ENCODE measurements around the gene SBK2. TPM values are rescaled to one million over a fixed set of nuclear protein-coding genes. Genes with fewer than 3 reads are reported as not detected.

Gene SBK2
- total RNA-seq, 1 experiment from 2014 or later, result 5.2 TPM

DNA sequence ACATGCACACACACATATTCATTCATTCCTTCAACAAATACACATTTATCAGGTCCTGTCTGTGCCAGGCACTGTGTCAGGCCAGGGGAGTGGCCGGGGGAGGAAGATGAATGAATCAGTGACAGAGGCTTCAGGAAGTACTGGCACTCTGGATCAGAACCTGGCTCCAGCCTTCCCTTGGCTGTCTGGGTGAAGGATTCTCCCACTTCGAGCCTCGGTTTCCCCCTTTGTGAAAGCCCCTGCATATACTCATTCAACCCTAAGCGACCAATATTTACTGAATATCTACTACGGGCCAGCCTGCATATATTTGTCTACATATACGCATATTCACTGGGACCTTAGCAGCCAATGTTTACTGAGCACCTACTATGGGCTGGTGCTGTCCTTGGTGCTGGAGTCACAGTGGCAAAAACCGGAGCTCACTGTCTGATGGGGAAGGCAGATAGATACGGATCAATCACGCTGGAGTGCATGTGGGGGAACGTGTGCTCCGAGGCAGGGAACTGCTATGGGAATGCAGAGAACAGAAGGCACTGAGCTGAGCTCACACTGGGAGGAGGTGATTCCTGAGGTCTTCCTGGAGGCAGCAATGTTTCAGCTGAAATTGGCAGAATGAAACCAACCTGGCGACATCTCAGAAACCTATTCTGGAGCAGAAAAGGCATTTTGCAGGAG, 44.4 kb upstream of the SBK2 start:
- Mint-ChIP-seq H3K27ac (peak overlapping the region; percentile 90; the same call in 1 of the 2 replicates), H3K9me3 (no peaks in the 10 kb centered on the region)
- POLR2A ChIA-PET, result interaction anchor here (1.1 to 1.2 kb wide), 3 partner anchors 18 to 43 kb away, joined by 3 to 7 read pairs (median 3); partner anchors contain the start of genes FIZ1 and ZNF784
- TF ChIP-seq, protein P1, sequence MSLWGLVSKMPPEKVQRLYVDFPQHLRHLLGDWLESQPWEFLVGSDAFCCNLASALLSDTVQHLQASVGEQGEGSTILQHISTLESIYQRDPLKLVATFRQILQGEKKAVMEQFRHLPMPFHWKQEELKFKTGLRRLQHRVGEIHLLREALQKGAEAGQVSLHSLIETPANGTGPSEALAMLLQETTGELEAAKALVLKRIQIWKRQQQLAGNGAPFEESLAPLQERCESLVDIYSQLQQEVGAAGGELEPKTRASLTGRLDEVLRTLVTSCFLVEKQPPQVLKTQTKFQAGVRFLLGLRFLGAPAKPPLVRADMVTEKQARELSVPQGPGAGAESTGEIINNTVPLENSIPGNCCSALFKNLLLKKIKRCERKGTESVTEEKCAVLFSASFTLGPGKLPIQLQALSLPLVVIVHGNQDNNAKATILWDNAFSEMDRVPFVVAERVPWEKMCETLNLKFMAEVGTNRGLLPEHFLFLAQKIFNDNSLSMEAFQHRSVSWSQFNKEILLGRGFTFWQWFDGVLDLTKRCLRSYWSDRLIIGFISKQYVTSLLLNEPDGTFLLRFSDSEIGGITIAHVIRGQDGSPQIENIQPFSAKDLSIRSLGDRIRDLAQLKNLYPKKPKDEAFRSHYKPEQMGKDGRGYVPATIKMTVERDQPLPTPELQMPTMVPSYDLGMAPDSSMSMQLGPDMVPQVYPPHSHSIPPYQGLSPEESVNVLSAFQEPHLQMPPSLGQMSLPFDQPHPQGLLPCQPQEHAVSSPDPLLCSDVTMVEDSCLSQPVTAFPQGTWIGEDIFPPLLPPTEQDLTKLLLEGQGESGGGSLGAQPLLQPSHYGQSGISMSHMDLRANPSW (CRISPR knock-in tag; conservative IDR thresholded peaks at IDR 0.05; ENCODE audit: low read depth), result no peak
- TF ChIP-seq FOXJ3 (CRISPR knock-in tag; IDR thresholded peaks at IDR 0.05; ENCODE audit: borderline replicate concordance) (peak; percentile 74; the same call in 1 of the 2 replicates), KAT7 (CRISPR knock-in tag; IDR thresholded peaks at IDR 0.05; ENCODE audit: borderline replicate concordance) (peak; percentile 47; the same call in 1 of the 2 replicates), FOXK1 (CRISPR knock-in tag; IDR thresholded peaks at IDR 0.05) (peak; percentile 81), ESRRA (CRISPR knock-in tag; IDR thresholded peaks at IDR 0.05; ENCODE audit: borderline replicate concordance) (peak; percentile 53; the same call in 1 of the 2 replicates), ZNF232 (CRISPR knock-in tag; IDR thresholded peaks at IDR 0.05) (peak; percentile 67; the same call in 1 of the 2 replicates), ETV6 (CRISPR knock-in tag; IDR thresholded peaks at IDR 0.05) (peak; percentile 69; the same call in 1 of the 2 replicates), GABPB1 (CRISPR knock-in tag; IDR thresholded peaks at IDR 0.05) (peak; percentile 6; the same call in 1 of the 2 replicates), HMGA2 (CRISPR knock-in tag; IDR thresholded peaks at IDR 0.05) (no peak), ZNF423 (CRISPR knock-in tag; IDR thresholded peaks at IDR 0.05) (no peak), ZNF219 (CRISPR knock-in tag; IDR thresholded peaks at IDR 0.05; ENCODE audit: borderline replicate concordance) (0 out of 2 replicates have a peak, but pooled peaks have one; percentile 61), GTF2I (CRISPR knock-in tag; conservative IDR thresholded peaks at IDR 0.05) (peak; percentile 92), TEAD1 (CRISPR knock-in tag; IDR thresholded peaks at IDR 0.05) (peak; percentile 46; the same call in 1 of the 2 replicates), SMAD3 (CRISPR knock-in tag; IDR thresholded peaks at IDR 0.05; ENCODE audit: borderline replicate concordance) (peak; percentile 39; the same call in 1 of the 2 replicates), SMAD4 (CRISPR knock-in tag; IDR thresholded peaks at IDR 0.05) (peak; percentile 64; the same call in 1 of the 2 replicates), NFE2L1 (CRISPR knock-in tag; IDR thresholded peaks at IDR 0.05) (peak; percentile 37; the same call in 1 of the 2 replicates), TEAD4 (CRISPR knock-in tag; IDR thresholded peaks at IDR 0.05) (peak; percentile 77; the same call in 1 of the 2 replicates), ZNF138 (CRISPR knock-in tag; conservative IDR thresholded peaks at IDR 0.05) (no peak)
- TF ChIP-seq, protein P2, sequence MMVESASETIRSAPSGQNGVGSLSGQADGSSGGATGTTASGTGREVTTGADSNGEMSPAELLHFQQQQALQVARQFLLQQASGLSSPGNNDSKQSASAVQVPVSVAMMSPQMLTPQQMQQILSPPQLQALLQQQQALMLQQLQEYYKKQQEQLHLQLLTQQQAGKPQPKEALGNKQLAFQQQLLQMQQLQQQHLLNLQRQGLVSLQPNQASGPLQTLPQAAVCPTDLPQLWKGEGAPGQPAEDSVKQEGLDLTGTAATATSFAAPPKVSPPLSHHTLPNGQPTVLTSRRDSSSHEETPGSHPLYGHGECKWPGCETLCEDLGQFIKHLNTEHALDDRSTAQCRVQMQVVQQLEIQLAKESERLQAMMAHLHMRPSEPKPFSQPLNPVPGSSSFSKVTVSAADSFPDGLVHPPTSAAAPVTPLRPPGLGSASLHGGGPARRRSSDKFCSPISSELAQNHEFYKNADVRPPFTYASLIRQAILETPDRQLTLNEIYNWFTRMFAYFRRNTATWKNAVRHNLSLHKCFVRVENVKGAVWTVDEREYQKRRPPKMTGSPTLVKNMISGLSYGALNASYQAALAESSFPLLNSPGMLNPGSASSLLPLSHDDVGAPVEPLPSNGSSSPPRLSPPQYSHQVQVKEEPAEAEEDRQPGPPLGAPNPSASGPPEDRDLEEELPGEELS (CRISPR knock-in tag; IDR thresholded peaks at IDR 0.05), result peak; percentile 85
- TF ChIP-seq, protein P3, sequence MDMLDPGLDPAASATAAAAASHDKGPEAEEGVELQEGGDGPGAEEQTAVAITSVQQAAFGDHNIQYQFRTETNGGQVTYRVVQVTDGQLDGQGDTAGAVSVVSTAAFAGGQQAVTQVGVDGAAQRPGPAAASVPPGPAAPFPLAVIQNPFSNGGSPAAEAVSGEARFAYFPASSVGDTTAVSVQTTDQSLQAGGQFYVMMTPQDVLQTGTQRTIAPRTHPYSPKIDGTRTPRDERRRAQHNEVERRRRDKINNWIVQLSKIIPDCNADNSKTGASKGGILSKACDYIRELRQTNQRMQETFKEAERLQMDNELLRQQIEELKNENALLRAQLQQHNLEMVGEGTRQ (CRISPR knock-in tag; IDR thresholded peaks at IDR 0.05), result no peak
- TF ChIP-seq, protein P4, sequence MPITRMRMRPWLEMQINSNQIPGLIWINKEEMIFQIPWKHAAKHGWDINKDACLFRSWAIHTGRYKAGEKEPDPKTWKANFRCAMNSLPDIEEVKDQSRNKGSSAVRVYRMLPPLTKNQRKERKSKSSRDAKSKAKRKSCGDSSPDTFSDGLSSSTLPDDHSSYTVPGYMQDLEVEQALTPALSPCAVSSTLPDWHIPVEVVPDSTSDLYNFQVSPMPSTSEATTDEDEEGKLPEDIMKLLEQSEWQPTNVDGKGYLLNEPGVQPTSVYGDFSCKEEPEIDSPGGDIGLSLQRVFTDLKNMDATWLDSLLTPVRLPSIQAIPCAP (CRISPR knock-in tag; IDR thresholded peaks at IDR 0.05), result peak; percentile 45; the same call in 1 of the 2 replicates
- TF ChIP-seq, protein P5, sequence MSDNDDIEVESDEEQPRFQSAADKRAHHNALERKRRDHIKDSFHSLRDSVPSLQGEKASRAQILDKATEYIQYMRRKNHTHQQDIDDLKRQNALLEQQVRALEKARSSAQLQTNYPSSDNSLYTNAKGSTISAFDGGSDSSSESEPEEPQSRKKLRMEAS (CRISPR knock-in tag; IDR thresholded peaks at IDR 0.05), result no peak; the same call in 1 of the 2 replicates
- TF ChIP-seq, protein P6, sequence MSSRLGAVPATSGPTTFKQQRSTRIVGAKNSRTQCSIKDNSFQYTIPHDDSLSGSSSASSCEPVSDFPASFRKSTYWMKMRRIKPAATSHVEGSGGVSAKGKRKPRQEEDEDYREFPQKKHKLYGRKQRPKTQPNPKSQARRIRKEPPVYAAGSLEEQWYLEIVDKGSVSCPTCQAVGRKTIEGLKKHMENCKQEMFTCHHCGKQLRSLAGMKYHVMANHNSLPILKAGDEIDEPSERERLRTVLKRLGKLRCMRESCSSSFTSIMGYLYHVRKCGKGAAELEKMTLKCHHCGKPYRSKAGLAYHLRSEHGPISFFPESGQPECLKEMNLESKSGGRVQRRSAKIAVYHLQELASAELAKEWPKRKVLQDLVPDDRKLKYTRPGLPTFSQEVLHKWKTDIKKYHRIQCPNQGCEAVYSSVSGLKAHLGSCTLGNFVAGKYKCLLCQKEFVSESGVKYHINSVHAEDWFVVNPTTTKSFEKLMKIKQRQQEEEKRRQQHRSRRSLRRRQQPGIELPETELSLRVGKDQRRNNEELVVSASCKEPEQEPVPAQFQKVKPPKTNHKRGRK (CRISPR knock-in tag; IDR thresholded peaks at IDR 0.05; ENCODE audit: borderline replicate concordance), result no peak
- TF ChIP-seq, protein P7, sequence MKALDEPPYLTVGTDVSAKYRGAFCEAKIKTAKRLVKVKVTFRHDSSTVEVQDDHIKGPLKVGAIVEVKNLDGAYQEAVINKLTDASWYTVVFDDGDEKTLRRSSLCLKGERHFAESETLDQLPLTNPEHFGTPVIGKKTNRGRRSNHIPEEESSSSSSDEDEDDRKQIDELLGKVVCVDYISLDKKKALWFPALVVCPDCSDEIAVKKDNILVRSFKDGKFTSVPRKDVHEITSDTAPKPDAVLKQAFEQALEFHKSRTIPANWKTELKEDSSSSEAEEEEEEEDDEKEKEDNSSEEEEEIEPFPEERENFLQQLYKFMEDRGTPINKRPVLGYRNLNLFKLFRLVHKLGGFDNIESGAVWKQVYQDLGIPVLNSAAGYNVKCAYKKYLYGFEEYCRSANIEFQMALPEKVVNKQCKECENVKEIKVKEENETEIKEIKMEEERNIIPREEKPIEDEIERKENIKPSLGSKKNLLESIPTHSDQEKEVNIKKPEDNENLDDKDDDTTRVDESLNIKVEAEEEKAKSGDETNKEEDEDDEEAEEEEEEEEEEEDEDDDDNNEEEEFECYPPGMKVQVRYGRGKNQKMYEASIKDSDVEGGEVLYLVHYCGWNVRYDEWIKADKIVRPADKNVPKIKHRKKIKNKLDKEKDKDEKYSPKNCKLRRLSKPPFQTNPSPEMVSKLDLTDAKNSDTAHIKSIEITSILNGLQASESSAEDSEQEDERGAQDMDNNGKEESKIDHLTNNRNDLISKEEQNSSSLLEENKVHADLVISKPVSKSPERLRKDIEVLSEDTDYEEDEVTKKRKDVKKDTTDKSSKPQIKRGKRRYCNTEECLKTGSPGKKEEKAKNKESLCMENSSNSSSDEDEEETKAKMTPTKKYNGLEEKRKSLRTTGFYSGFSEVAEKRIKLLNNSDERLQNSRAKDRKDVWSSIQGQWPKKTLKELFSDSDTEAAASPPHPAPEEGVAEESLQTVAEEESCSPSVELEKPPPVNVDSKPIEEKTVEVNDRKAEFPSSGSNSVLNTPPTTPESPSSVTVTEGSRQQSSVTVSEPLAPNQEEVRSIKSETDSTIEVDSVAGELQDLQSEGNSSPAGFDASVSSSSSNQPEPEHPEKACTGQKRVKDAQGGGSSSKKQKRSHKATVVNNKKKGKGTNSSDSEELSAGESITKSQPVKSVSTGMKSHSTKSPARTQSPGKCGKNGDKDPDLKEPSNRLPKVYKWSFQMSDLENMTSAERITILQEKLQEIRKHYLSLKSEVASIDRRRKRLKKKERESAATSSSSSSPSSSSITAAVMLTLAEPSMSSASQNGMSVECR (CRISPR knock-in tag; IDR thresholded peaks at IDR 0.05; ENCODE audit: borderline replicate concordance), result peak; percentile 65; the same call in 1 of the 2 replicates

More for the DNA sequence above, 44.4 kb upstream of the SBK2 start:
- CTCF ChIA-PET, result interaction anchor here (0.5 to 2.0 kb wide), 5 partner anchors 18 to 435 kb away, joined by 5 to 20 read pairs (median 5); partner anchors contain the start of genes FIZ1 and ZNF865
- peaks cover 10% of the 10 kb centered on the region for H3K36me3 Mint-ChIP-seq
- DNase-seq (ENCODE audit: low spot score) (peak; percentile 66), ATAC-seq (peak; percentile 3; the same call in 1 of the 2 replicates)
- H3K4me1 Mint-ChIP-seq, result peaks cover 12% of the 10 kb centered on the region
- H3K27me3 Mint-ChIP-seq (ENCODE audit: low read depth), result peaks cover 20% of the 10 kb centered on the region
- peak overlapping the region; percentile 86 for H3K4me3 Mint-ChIP-seq
